ENCODE results near the gene ABCC6. TPM values are rescaled to one million over a fixed set of nuclear protein-coding genes. Genes with fewer than 3 reads are reported as not detected.
"Not testable (repeated sequence)": the region's sequence is repeated elsewhere in the genome, so short reads cannot be mapped to it uniquely, and the experiment has no call there.

Gene ABCC6
- total and polyA plus RNA-seq, 2 of the 13 experiments (the other 11 are each of a cell fraction or from before 2014, with no cell fraction given) = 82.4 to 105 TPM

GRCh38 chr16:16162591-16162990 is 60.7 kb downstream of the ABCC6 start:
- Histone ChIP-seq H3K4me2 (ENCODE audit: low read depth, low read length) (no peak overlapping the region), H3K79me2 (ENCODE audit: insufficient read depth, low read length) (no peaks in the 10 kb centered on the region), H3K4me3 (replicated peaks in 1 of 3; ENCODE audit: insufficient read depth in 1 of 3, low read depth in 2 of 3, low read length in 3 of 3) (no peak overlapping the region), H4K20me1 (ENCODE audit: insufficient read depth, low read length) (no peaks in the 10 kb centered on the region), H3K9ac (ENCODE audit: insufficient read depth, low read depth, low read length) (no peak overlapping the region), H3K27ac (ENCODE audit: extremely low read length, insufficient read depth, low read length) (no peak overlapping the region), H2AFZ (ENCODE audit: low read length) (no peak overlapping the region), H3K36me3 (replicated peaks in 1 of 2; ENCODE audit: control insufficient read depth in 1 of 2, insufficient read depth in 2 of 2, low read length in 2 of 2) (peaks cover 73 to 97% of the 10 kb centered on the region in 2 experiments), H3K27me3 (ENCODE audit: control insufficient read depth in 1 of 2, insufficient read depth in 2 of 2, low read length in 2 of 2) (no peaks in the 10 kb centered on the region), H3K9me3 (ENCODE audit: low read length) (peaks cover 14% of the 10 kb centered on the region; the same call in 1 of the 2 replicates), H3K4me1 (ENCODE audit: insufficient read depth, low read length) (no peaks in the 10 kb centered on the region)
- ChIA-PET POLR2A (no interaction called here), CTCF (ENCODE audit: low intra/inter-chr PET ratio, low total read pairs) (no interaction called here)
- no TSS peak for BruUV-seq (replicated peaks)
- ATAC-seq = no peak
- WGBS (ENCODE audit: low lambda C conversion rate) = 95% methylated on average over 3 of the region's 3 CpGs
- TF ChIP-seq CENPT (CRISPR knock-in tag; IDR thresholded peaks at IDR 0.05; ENCODE audit: low read depth) = 0 out of 2 replicates have a peak, but pooled peaks have one; percentile 17
- TF ChIP-seq ZMYM2 (CRISPR knock-in tag; IDR thresholded peaks at IDR 0.05) = 0 out of 2 replicates have a peak, but pooled peaks have one; percentile 42
- peak; percentile 14 for TF ChIP-seq RBM22 (optimal IDR thresholded peaks at IDR 0.05; ENCODE audit: low read length)
- no peak for TF ChIP-seq ZC3H13 (CRISPR knock-in tag; IDR thresholded peaks at IDR 0.05)
- TF ChIP-seq JUND (CRISPR knock-in tag; IDR thresholded peaks at IDR 0.05) = no peak
- DNase-seq (ENCODE audit: low spot score) = no peak
- in situ Hi-C loops (cut with HindIII; ENCODE audit: extremely low pct_ligation_motif_present, low pct_unique_long_range_greater_than_20kb) = no loop called here
- intact Hi-C loops (cut with micrococcal nuclease; ENCODE audit: unreplicated experiment) = no loop called here
- no peak for FAIRE-seq

- H2AFZ ChIP-seq (ENCODE audit: low read length); H3K9ac ChIP-seq (ENCODE audit: insufficient read depth, low read depth, low read length); H3K4me1 ChIP-seq (ENCODE audit: insufficient read depth, low read length); H3K4me3 ChIP-seq (replicated peaks in 1 of 3; ENCODE audit: insufficient read depth in 1 of 3, low read depth in 2 of 3, low read length in 3 of 3); POLR2A ChIA-PET; in situ Hi-C loops (cut with HindIII; ENCODE audit: extremely low pct_ligation_motif_present, low pct_unique_long_range_greater_than_20kb); intact Hi-C loops (cut with micrococcal nuclease; ENCODE audit: unreplicated experiment); H3K4me2 ChIP-seq (ENCODE audit: low read depth, low read length); BruUV-seq (replicated peaks); H4K20me1 ChIP-seq (ENCODE audit: insufficient read depth, low read length); FAIRE-seq; H3K79me2 ChIP-seq (ENCODE audit: insufficient read depth, low read length); ATAC-seq; DNase-seq (ENCODE audit: low spot score); H3K27ac ChIP-seq (ENCODE audit: extremely low read length, insufficient read depth, low read length); H3K27me3 ChIP-seq (ENCODE audit: control insufficient read depth in 1 of 2, insufficient read depth in 2 of 2, low read length in 2 of 2); CTCF ChIA-PET (ENCODE audit: low intra/inter-chr PET ratio, low total read pairs): not testable (repeated sequence)
- TF ChIP-seq, protein P1, sequence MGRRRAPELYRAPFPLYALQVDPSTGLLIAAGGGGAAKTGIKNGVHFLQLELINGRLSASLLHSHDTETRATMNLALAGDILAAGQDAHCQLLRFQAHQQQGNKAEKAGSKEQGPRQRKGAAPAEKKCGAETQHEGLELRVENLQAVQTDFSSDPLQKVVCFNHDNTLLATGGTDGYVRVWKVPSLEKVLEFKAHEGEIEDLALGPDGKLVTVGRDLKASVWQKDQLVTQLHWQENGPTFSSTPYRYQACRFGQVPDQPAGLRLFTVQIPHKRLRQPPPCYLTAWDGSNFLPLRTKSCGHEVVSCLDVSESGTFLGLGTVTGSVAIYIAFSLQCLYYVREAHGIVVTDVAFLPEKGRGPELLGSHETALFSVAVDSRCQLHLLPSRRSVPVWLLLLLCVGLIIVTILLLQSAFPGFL (CRISPR knock-in tag; IDR thresholded peaks at IDR 0.05) = 0 out of 2 replicates have a peak, but pooled peaks have one; percentile 51
- peaks cover 76 to 99% of the 10 kb centered on the region in 2 experiments for H3K36me3 ChIP-seq (replicated peaks in 1 of 2; ENCODE audit: control insufficient read depth in 1 of 2, insufficient read depth in 2 of 2, low read length in 2 of 2)
- 97% methylated on average over 5 of the region's 5 CpGs for WGBS (ENCODE audit: low lambda C conversion rate)
- H3K9me3 ChIP-seq (ENCODE audit: low read length) = peaks cover 14% of the 10 kb centered on the region; the same call in 1 of the 2 replicates
Observed at GRCh38 chr16:16161840-16162239, 61.5 kb downstream of the ABCC6 start.

Measured in HepG2 (cell line).